Measurements from ENCODE around the gene PSMB8. TPM values are rescaled to one million over a fixed set of nuclear protein-coding genes. Genes with fewer than 3 reads are reported as not detected.
A peak's percentile ranks its signal among the peaks of the same experiment; 100 is the strongest.

The PSMB8 gene
- total RNA-seq, 6 donors from 2014 or later = 48.2 to 110 (median 71.7) TPM

GRCh38 chr6:32843331-32843978 is 392 bp downstream of the PSMB8 start:
- H3K36me3 ChIP-seq = peaks cover 23 to 62% (median 35%) of the 10 kb centered on the region in 4 donors
- no peaks in the 10 kb centered on the region for H3K9me3 ChIP-seq
- H3K4me3 ChIP-seq = peak overlapping the region; percentile 74 to 86 (median 76)
- no peaks in the 10 kb centered on the region for H3K27me3 ChIP-seq
- WGBS, 2 donors = 3 to 8% methylated on average over 17 to 28 of the region's 28 CpGs
- ATAC-seq (ENCODE audit: low FRiP score in 2 of 2) (no peak), DNase-seq (peak in 1 of 2 donors; percentile 88)
- peaks cover 35 to 56% (median 47%) of the 10 kb centered on the region in 4 donors for H3K4me1 ChIP-seq
- peak overlapping the region; percentile 94 to 99 (median 96) for H3K27ac ChIP-seq
- TF ChIP-seq POLR2A (IDR thresholded peaks at IDR 0.05) (peak in 1 of 4 donors; percentile 40), CTCF (IDR thresholded peaks at IDR 0.05) (no peak)

GRCh38 chr6:32842690-32843089 is 1.2 kb downstream of the PSMB8 start:
- ATAC-seq (ENCODE audit: low FRiP score in 2 of 2) (no peak), DNase-seq (no peak)
- Histone ChIP-seq H3K9me3 (no peaks in the 10 kb centered on the region), H3K27ac (peak overlapping the region; percentile 94 to 99 (median 96)), H3K4me1 (peaks cover 32 to 56% (median 47%) of the 10 kb centered on the region in 4 donors), H3K36me3 (peaks cover 15 to 54% (median 27%) of the 10 kb centered on the region in 4 donors), H3K27me3 (no peaks in the 10 kb centered on the region), H3K4me3 (peak overlapping the region in 3 of 4 donors; percentile 74 to 86 (median 74))
- 48 to 57% methylated on average over 8 of the region's 8 CpGs for WGBS, 2 donors
- TF ChIP-seq POLR2A (IDR thresholded peaks at IDR 0.05) (no peak), CTCF (IDR thresholded peaks at IDR 0.05) (no peak), EP300 (IDR thresholded peaks at IDR 0.05) (no peak), POLR2AphosphoS5 (IDR thresholded peaks at IDR 0.05) (no peak)

DNA sequence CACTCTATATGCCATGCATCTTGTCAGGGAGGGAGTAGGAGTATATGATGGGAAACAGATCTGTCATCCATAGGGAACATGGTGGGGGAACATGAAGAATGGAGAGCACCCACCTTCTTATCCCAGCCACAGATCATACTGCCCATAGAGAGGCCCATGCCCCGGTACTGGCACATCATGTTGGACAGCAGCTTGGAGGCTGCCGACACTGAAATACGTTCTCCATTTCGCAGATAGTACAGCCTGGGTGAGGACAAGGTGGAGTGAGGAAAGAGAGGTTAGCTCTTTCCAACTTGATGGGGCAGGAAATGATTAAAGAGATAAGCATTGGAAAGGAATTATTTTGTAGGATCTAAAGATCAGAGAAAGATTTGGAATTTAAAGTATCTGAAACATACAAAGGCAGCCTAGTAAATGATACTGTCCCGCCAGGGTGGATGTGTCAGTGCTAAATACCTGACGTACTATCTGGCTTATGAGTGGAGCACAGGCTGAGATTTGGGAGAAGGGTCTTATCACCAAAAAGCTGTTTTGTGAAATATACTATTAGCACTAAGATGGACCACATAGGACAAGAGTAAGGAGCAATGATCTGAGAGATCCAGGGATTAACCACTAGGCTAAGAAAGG is 1.7 kb downstream of the PSMB8 start:
- TF ChIP-seq EP300 (IDR thresholded peaks at IDR 0.05) = no peak
- TF ChIP-seq POLR2AphosphoS5 (IDR thresholded peaks at IDR 0.05) = no peak
- TF ChIP-seq CTCF (IDR thresholded peaks at IDR 0.05) = no peak
- TF ChIP-seq POLR2A (IDR thresholded peaks at IDR 0.05) = no peak
- no peaks in the 10 kb centered on the region for H3K9me3 ChIP-seq
- ATAC-seq (ENCODE audit: low FRiP score in 2 of 2) (no peak), DNase-seq (no peak)
- H3K27ac ChIP-seq = peak overlapping the region; percentile 94 to 99 (median 96)
- peaks cover 35 to 55% (median 49%) of the 10 kb centered on the region in 4 donors for H3K4me1 ChIP-seq
- peaks cover 12 to 49% (median 22%) of the 10 kb centered on the region in 4 donors for H3K36me3 ChIP-seq
- H3K27me3 ChIP-seq = no peaks in the 10 kb centered on the region
- peak overlapping the region in 3 of 4 donors; percentile 74 to 86 (median 74) for H3K4me3 ChIP-seq
- WGBS, 2 donors = 79 to 82% methylated on average over 6 of the region's 6 CpGs

DNA sequence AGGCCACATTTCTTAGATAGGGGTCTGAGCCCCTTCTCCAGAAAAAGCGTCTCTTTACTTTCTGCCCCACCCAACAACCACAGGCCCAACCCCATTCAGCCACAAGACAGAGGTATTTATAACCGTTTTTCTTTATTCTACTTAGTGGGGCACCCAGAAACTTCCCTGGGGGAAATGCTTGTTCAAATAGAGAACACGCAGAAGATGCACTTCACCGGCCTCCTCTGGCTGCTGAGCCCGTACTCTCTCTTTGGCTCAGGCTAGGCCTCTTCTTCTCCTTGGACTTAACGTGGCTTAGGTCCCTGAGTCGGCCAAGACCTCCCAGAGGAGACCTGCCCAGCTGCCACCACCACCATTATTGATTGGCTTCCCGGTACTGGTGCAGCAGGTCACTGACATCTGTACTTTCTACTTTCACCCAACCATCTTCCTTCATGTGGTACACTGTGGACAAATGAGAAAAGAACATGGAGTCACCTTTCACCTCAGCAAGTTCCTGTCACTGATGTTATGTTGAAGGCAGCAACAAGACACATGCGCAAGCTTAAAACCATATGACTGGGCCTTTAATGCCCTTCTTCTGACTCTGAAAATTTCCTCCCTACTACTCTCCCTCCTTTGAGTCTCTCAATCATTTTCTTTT is 3.1 kb downstream of the PSMB8 start:
- H3K36me3 ChIP-seq = peaks cover 0 to 39% (median 13%) of the 10 kb centered on the region in 4 donors
- ATAC-seq (ENCODE audit: low FRiP score in 2 of 2) (no peak), DNase-seq (no peak)
- TF ChIP-seq POLR2A (IDR thresholded peaks at IDR 0.05) = no peak
- no peak for TF ChIP-seq POLR2AphosphoS5 (IDR thresholded peaks at IDR 0.05)
- TF ChIP-seq EP300 (IDR thresholded peaks at IDR 0.05) = no peak
- TF ChIP-seq CTCF (IDR thresholded peaks at IDR 0.05) = no peak
- peaks cover 25 to 45% (median 37%) of the 10 kb centered on the region in 4 donors for H3K4me1 ChIP-seq
- H3K27ac ChIP-seq = peak overlapping the region in 3 of 4 donors; percentile 36 to 99 (median 38)
- no peak overlapping the region for H3K4me3 ChIP-seq
- WGBS, 2 donors = 72 to 74% methylated on average over 9 of the region's 9 CpGs
- no peaks in the 10 kb centered on the region for H3K9me3 ChIP-seq
- H3K27me3 ChIP-seq = no peaks in the 10 kb centered on the region

All from upper lobe of left lung (tissue), 6 donors.